Articular chondrocyte of knee joint (primary cell): ENCODE results near the gene BNIP1. TPM values are rescaled to one million over a fixed set of nuclear protein-coding genes. Genes with fewer than 3 reads are reported as not detected.

Experiments
- total RNA-seq: library from RNA; depleted of rRNA; stranded (reverse); fragments of >200 nt; gene quantifications from 2 replicates; pipeline ENCODE4 v1.2.3, GENCODE V29; 2012

The BNIP1 gene
- 16.2 and 16.6 TPM in 2 replicates for total RNA-seq

GRCh38 chr5:173144200-173145176, at the start of gene BNIP1:
BNIP1 (plus strand) TSS chr5:173144531; CDS start chr5:173144546, 15 bp downstream.

Other genes starting within 250 kb of the BNIP1 start
- gene RPL26L1, start 185.1 kb upstream of the BNIP1 start, total RNA-seq = 43.1 and 47.5 TPM in 2 replicates
- 175 and 246 TPM in 2 replicates for gene ATP6V0E1, start 160.8 kb upstream of the BNIP1 start, total RNA-seq
- 40.0 and 45.4 TPM in 2 replicates for gene CREBRF, start 88.2 kb upstream of the BNIP1 start, total RNA-seq
- 0.11 and 0.26 TPM in 2 replicates for gene NKX2-5, start 90.7 kb downstream of the BNIP1 start, total RNA-seq
- gene STC2, start 183.9 kb downstream of the BNIP1 start, total RNA-seq = 320 and 685 TPM in 2 replicates